Activated CD4-positive, alpha-beta T cell treated with anti-CD3 and anti-CD28 coated beads for 36 hours (primary cell): ENCODE measurements around the gene ADK. TPM values are rescaled to one million over a fixed set of nuclear protein-coding genes. Genes with fewer than 3 reads are reported as not detected.
A peak's percentile ranks its signal among the peaks of the same experiment; 100 is the strongest.
"Not testable (repeated sequence)": the region's sequence is repeated elsewhere in the genome, so short reads cannot be mapped to it uniquely, and the experiment has no call there.

Experiments used
- ATAC-seq: fragments of 200-7000 bp; cut with Tn5 transposase; one replicate; pipeline ENCODE4 v1.10.0; 2021; ENCODE audit warnings: mild to moderate bottlenecking, moderate library complexity
- CTCF ChIA-PET: fragments of 350-600 bp; sonication (Branson Sonifier 250); formaldehyde crosslinking; loops from one replicate; lab custom pipeline; 2021; ENCODE audit warnings: antibody characterized with exemption; lab: Charles Lee
- POLR2A ChIA-PET: fragments of 350-600 bp; sonication (Branson Sonifier 250); formaldehyde crosslinking; loops from one replicate; lab custom pipeline; 2021; ENCODE audit warnings: antibody characterized with exemption, inconsistent platforms; lab: Charles Lee
- DNase-seq: peaks from one replicate; pipeline ENCODE4 v3.0.0-alpha.2; 2020
- H3K27ac Mint-ChIP-seq: one replicate; pipeline ENCODE4 v1.8.0; 2021; ENCODE audit warnings: mixed read lengths
- H3K27me3 Mint-ChIP-seq: one replicate; pipeline ENCODE4 v1.8.0; 2021; ENCODE audit warnings: mixed read lengths
- H3K36me3 Mint-ChIP-seq: one replicate; pipeline ENCODE4 v1.8.0; 2021; ENCODE audit warnings: low read depth, mixed read lengths
- H3K4me1 Mint-ChIP-seq: one replicate; pipeline ENCODE4 v1.8.0; 2021; ENCODE audit warnings: mixed read lengths
- H3K4me3 Mint-ChIP-seq: one replicate; pipeline ENCODE4 v1.8.0; 2021; ENCODE audit warnings: mild to moderate bottlenecking, moderate library complexity, mixed read lengths
- H3K9me3 Mint-ChIP-seq: one replicate; pipeline ENCODE4 v1.8.0; 2021; ENCODE audit warnings: low read depth, mixed read lengths
- intact Hi-C, 2 experiments: fragments of 100-400 bp; cut with DNase I in 1 of 2; cut with micrococcal nuclease in 1 of 2; formaldehyde crosslinking; loops; one replicate each; pipeline versions ENCODE4 v1.14.2 to v1.15.1; 2022 to 2024; cut with DNase I, micrococcal nuclease
- total RNA-seq, 2 experiments: library from RNA; stranded (reverse); gene quantifications; one replicate each; pipeline ENCODE4 v1.2.3, GENCODE V29; 2021

ADK gene
- total RNA-seq, 2 experiments from 2014 or later, result 53.7 to 55.0 TPM

GRCh38 chr10:74118804-74119203, 32.2 kb upstream of the ADK start:
- peak overlapping the region; percentile 81 for H3K27ac Mint-ChIP-seq
- ATAC-seq (no peak), DNase-seq (no peak)
- H3K4me3 Mint-ChIP-seq, result no peak overlapping the region
- H3K9me3 Mint-ChIP-seq, result no peaks in the 10 kb centered on the region
- H3K4me1 Mint-ChIP-seq, result peaks cover 10% of the 10 kb centered on the region
- no peaks in the 10 kb centered on the region for H3K27me3 Mint-ChIP-seq
- intact Hi-C loops, result no loop called here
- peaks cover 41% of the 10 kb centered on the region for H3K36me3 Mint-ChIP-seq
- CTCF ChIA-PET, result interaction anchor here (0.6 to 1.0 kb wide), 4 partner anchors 11 to 1176 kb away, joined by 3 read pairs; no protein-coding TSS in a partner anchor
- POLR2A ChIA-PET, result no interaction called here

- H3K36me3 Mint-ChIP-seq, result peaks cover 37% of the 10 kb centered on the region
- ChIA-PET CTCF (interaction anchor here (1.0 kb wide), 1 partner anchor 24 kb away, joined by 6 read pairs; no protein-coding TSS in a partner anchor), POLR2A (no interaction called here)
- no peak overlapping the region for H3K4me3 Mint-ChIP-seq
- peak overlapping the region; percentile 24 for H3K27ac Mint-ChIP-seq
- DNase-seq (no peak), ATAC-seq (no peak)
- H3K9me3 Mint-ChIP-seq, result no peaks in the 10 kb centered on the region
- intact Hi-C loops, result loop anchor here in 1 of 2 experiments (10.0 kb wide), 1 partner anchor 114 kb away; no protein-coding TSS in a partner anchor
- no peaks in the 10 kb centered on the region for H3K27me3 Mint-ChIP-seq
- peaks cover 8% of the 10 kb centered on the region for H3K4me1 Mint-ChIP-seq
Measured at GRCh38 chr10:74120911-74121310, 30.1 kb upstream of the ADK start.

- POLR2A ChIA-PET, result no interaction called here
- DNase-seq, result no peak
- Mint-ChIP-seq H3K27ac (no peak overlapping the region), H3K4me1 (peaks cover 10% of the 10 kb centered on the region), H3K36me3 (peaks cover 36% of the 10 kb centered on the region), H3K27me3 (no peaks in the 10 kb centered on the region), H3K4me3 (no peak overlapping the region), H3K9me3 (no peaks in the 10 kb centered on the region)
- no peak for ATAC-seq
- intact Hi-C loops, result loop anchor here in 1 of 2 experiments (10.0 kb wide), 1 partner anchor 113 kb away; no protein-coding TSS in a partner anchor
- CTCF ChIA-PET, result interaction anchor here (1.0 kb wide), 1 partner anchor 24 kb away, joined by 6 read pairs; no protein-coding TSS in a partner anchor
Measured at GRCh38 chr10:74121368-74121767, 29.7 kb upstream of the ADK start.

- Mint-ChIP-seq H3K27me3 (no peaks in the 10 kb centered on the region), H3K4me3 (no peak overlapping the region), H3K4me1 (peaks cover 10% of the 10 kb centered on the region), H3K9me3 (no peaks in the 10 kb centered on the region), H3K27ac (no peak overlapping the region), H3K36me3 (peaks cover 32% of the 10 kb centered on the region)
- CTCF ChIA-PET, result interaction anchor here (0.6 to 1.5 kb wide), 2 partner anchors 21 to 166 kb away, joined by 4 read pairs; no protein-coding TSS in a partner anchor
- intact Hi-C loops, result loop anchor here in 1 of 2 experiments (10.0 kb wide), 1 partner anchor 113 kb away; no protein-coding TSS in a partner anchor
- POLR2A ChIA-PET, result no interaction called here
- DNase-seq (no peak), ATAC-seq (no peak)
Measured at GRCh38 chr10:74122060-74122459, 29.0 kb upstream of the ADK start.

- ATAC-seq, result no peak
- ChIA-PET CTCF (interaction anchor here (0.9 to 2.2 kb wide), 6 partner anchors 14 to 236 kb away, joined by 3 to 9 read pairs (median 4); no protein-coding TSS in a partner anchor), POLR2A (no interaction called here)
- no peaks in the 10 kb centered on the region for H3K27me3 Mint-ChIP-seq
- peaks cover 5% of the 10 kb centered on the region for H3K4me1 Mint-ChIP-seq
- DNase-seq, result no peak
- H3K9me3 Mint-ChIP-seq, result no peaks in the 10 kb centered on the region
- H3K36me3 Mint-ChIP-seq, result peaks cover 31% of the 10 kb centered on the region
- peak overlapping the region; percentile 21 for H3K27ac Mint-ChIP-seq
- no peak overlapping the region for H3K4me3 Mint-ChIP-seq
- intact Hi-C loops, result loop anchor here in 1 of 2 experiments (10.0 kb wide), 1 partner anchor 112 kb away; no protein-coding TSS in a partner anchor
Measured at GRCh38 chr10:74123081-74123480, 27.9 kb upstream of the ADK start.

GRCh38 chr10:74133923-74134820, 16.8 kb upstream of the ADK start:
- Mint-ChIP-seq H3K27ac (no peak overlapping the region), H3K9me3 (no peaks in the 10 kb centered on the region), H3K27me3 (no peaks in the 10 kb centered on the region), H3K36me3 (peaks cover 37% of the 10 kb centered on the region), H3K4me1 (no peaks in the 10 kb centered on the region), H3K4me3 (no peak overlapping the region)
- ATAC-seq (no peak), DNase-seq (no peak)
- ChIA-PET POLR2A (interaction anchor here (0.7 kb wide), 1 partner anchor 94 kb away, joined by 4 read pairs; no protein-coding TSS in a partner anchor), CTCF (interaction anchor here (1.2 to 1.5 kb wide), 2 partner anchors 11 to 35 kb away, joined by 3 read pairs; no protein-coding TSS in a partner anchor)
- intact Hi-C loops, result no loop called here

GRCh38 chr10:74135452-74135851, 15.6 kb upstream of the ADK start:
- Mint-ChIP-seq H3K4me1 (no peaks in the 10 kb centered on the region), H3K4me3 (no peak overlapping the region), H3K27me3 (no peaks in the 10 kb centered on the region), H3K36me3 (peaks cover 32% of the 10 kb centered on the region), H3K27ac (no peak overlapping the region), H3K9me3 (no peaks in the 10 kb centered on the region)
- ATAC-seq (no peak), DNase-seq (no peak)
- CTCF ChIA-PET, result interaction anchor here (1.5 kb wide), 1 partner anchor 9 kb away, joined by 3 read pairs; no protein-coding TSS in a partner anchor
- intact Hi-C loops, result no loop called here
- POLR2A ChIA-PET, result no interaction called here

GRCh38 chr10:74137992-74138391, 13.0 kb upstream of the ADK start:
- no peak overlapping the region for H3K27ac Mint-ChIP-seq
- peaks cover 31% of the 10 kb centered on the region for H3K36me3 Mint-ChIP-seq
- ChIA-PET POLR2A (interaction anchor here (0.6 kb wide), 1 partner anchor 68 kb away, joined by 3 read pairs; no protein-coding TSS in a partner anchor), CTCF (interaction anchor here (0.6 to 1.7 kb wide), 3 partner anchors 12 to 165 kb away, joined by 3 to 5 read pairs (median 3); no protein-coding TSS in a partner anchor)
- no peak for DNase-seq
- H3K4me1 Mint-ChIP-seq, result peaks cover 3% of the 10 kb centered on the region
- no peaks in the 10 kb centered on the region for H3K27me3 Mint-ChIP-seq
- intact Hi-C loops, result no loop called here
- H3K9me3 Mint-ChIP-seq, result no peaks in the 10 kb centered on the region
- no peak for ATAC-seq
- H3K4me3 Mint-ChIP-seq, result no peak overlapping the region

- H3K4me1 Mint-ChIP-seq, DNase-seq, H3K4me3 Mint-ChIP-seq, ATAC-seq, H3K27me3 Mint-ChIP-seq, H3K27ac Mint-ChIP-seq, intact Hi-C loops, H3K9me3 Mint-ChIP-seq: not testable (repeated sequence)
- H3K36me3 Mint-ChIP-seq, result peaks cover 31% of the 10 kb centered on the region
- POLR2A ChIA-PET, result interaction anchor here (0.6 kb wide), 1 partner anchor 68 kb away, joined by 3 read pairs; no protein-coding TSS in a partner anchor
- CTCF ChIA-PET, result interaction anchor here (0.6 to 1.7 kb wide), 4 partner anchors 15 to 291 kb away, joined by 3 read pairs; no protein-coding TSS in a partner anchor
Measured at GRCh38 chr10:74138596-74138995, 12.4 kb upstream of the ADK start.

- no peak for DNase-seq
- ATAC-seq, result no peak
- POLR2A ChIA-PET, result no interaction called here
- intact Hi-C loops, result no loop called here
- CTCF ChIA-PET, result no interaction called here
- H3K36me3 Mint-ChIP-seq, result peaks cover 26% of the 10 kb centered on the region
- no peak overlapping the region for H3K4me3 Mint-ChIP-seq
- H3K9me3 Mint-ChIP-seq, result no peaks in the 10 kb centered on the region
- H3K4me1 Mint-ChIP-seq, result peaks cover 3% of the 10 kb centered on the region
- no peaks in the 10 kb centered on the region for H3K27me3 Mint-ChIP-seq
- no peak overlapping the region for H3K27ac Mint-ChIP-seq
Measured at GRCh38 chr10:74139981-74140380, 11.0 kb upstream of the ADK start.

GRCh38 chr10:74140553-74140952, 10.5 kb upstream of the ADK start:
- ATAC-seq (no peak), DNase-seq (no peak)
- CTCF ChIA-PET, result no interaction called here
- Mint-ChIP-seq H3K36me3 (peaks cover 27% of the 10 kb centered on the region), H3K9me3 (no peaks in the 10 kb centered on the region), H3K4me1 (peaks cover 7% of the 10 kb centered on the region), H3K27me3 (no peaks in the 10 kb centered on the region), H3K27ac (no peak overlapping the region), H3K4me3 (no peak overlapping the region)
- intact Hi-C loops, result no loop called here
- POLR2A ChIA-PET, result no interaction called here
